ENCODE data around the gene SLC22A1.
"Not testable (repeated sequence)": the region's sequence is repeated elsewhere in the genome, so short reads cannot be mapped to it uniquely, and the experiment has no call there.

SLC22A1 gene

DNA sequence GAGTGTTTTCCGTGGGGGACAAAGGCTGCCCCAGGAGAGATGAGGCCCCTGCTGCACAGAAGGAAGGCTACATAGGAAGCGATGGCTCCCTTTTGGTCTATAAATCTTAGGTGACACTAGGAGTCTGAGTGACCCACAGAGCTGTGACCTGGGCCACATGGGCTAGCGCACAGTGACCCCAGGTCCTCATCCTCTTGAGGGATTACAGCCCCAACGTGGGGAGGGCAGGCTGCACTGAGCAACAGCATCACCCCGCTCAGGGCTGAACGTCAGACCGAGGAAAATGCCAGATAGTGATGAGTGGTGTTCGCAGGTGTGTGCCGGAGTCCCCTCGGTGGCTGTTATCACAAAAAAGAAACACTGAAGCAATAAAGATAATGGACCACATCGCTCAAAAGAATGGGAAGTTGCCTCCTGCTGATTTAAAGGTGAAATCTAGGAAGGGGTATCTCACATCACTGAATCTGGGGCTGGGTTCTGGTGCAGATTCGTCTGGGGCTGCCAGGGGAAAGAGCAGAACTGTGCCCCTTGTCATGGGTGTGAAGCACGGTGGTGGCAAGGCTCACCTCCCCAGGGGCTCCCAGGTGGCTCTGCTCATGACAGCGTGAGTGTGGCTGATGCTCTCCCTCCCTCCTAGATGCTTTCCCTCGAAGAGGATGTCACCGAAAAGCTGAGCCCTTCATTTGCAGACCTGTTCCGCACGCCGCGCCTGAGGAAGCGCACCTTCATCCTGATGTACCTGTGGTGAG is 14.5 kb downstream of the SLC22A1 start:
- in situ Hi-C loops (cut with MboI; ENCODE audit: low pct_unique_long_range_greater_than_20kb, low sequenced_read_pairs, unreplicated experiment), result no loop called here
- no peak for TF ChIP-seq CTCF (IDR thresholded peaks at IDR 0.05; ENCODE audit: extremely low read depth, insufficient read depth, missing control alignments)
- DNase-seq (ENCODE audit: low spot score), result peak; percentile 5

DNA sequence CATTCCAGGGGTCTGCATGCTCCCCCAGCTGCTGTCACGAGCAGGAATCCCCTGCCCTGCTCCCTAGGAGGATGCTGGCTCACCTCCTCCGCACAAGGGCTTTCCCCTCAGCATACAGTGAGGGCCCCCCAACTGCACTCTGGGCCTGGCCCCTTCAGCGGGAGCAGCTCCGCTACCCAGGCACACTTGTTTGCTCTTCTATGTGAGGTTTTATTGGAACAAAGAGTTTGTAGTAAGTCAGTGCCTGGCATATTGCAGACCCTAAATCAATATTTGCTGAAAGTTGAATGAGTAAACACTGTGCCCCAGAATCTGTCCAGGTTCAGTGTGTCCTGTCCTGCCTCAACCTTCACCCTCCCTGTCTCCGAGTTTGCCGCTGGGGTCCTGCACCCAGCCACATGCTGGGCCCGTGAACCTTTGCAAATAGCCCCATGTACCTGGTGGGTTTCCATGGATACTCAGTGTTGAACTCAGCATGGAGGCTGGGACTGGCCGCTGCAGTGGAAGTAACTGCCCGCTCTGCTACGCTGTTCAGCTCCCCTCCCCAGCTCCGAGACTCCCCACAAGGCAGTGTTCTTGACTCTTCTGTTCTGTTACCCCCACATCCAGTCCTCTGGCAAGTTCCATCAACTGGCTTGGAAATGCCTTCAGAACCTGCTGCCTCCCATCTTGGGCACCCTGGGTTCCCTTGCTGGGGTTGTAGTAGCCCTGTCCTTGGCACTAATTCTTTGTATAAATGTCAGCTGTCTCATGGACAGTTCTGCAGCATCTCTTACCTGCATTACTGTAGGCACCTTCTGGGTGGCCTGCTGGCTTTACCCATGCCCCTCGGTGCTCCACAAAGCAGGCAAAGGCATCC is 15.7 kb downstream of the SLC22A1 start:
- in situ Hi-C loops (cut with MboI; ENCODE audit: low pct_unique_long_range_greater_than_20kb, low sequenced_read_pairs, unreplicated experiment), result no loop called here

DNA sequence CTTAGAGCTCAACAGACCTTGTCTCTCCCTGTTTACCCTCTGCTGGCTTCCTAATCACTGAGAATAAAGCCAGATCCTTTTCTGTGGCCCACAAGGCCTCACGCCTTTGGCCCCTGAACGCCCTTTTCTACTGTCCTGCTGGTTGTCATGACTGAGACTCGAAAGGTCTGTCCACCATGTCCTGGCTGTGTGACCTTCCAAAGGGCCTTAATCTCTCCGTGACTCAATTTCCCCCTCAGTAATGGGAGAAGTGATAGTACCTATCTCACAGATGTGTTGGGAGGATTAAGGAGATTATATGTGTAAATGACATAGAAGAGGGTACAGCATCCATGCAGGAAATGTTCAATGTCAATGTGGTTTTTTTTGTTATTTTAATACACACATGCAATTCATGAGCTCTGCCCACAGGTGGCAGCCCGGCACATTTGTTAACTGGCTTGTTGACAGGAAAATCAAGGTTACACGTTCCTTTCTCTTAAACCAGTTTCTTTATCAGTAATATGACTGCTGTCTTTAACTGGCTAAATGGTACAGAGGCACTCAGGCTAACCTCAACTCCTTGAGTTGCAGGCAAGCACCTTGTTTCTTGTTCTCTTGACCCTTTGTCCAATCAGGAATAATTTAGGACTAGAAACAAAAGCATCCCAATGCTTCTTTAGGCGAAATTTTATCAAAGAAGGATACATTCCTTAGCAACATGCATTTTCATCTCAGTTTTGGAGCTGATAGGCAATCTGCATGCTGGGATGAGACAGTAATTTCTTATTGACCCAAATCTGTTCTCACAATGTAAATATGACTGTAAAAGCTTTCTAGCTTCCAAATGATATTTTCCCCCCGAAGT is 16.6 kb downstream of the SLC22A1 start:
- peak; percentile 75 for DNase-seq (ENCODE audit: low spot score)
- in situ Hi-C loops (cut with MboI; ENCODE audit: low pct_unique_long_range_greater_than_20kb, low sequenced_read_pairs, unreplicated experiment), result no loop called here

More for the DNA sequence above, 15.7 kb downstream of the SLC22A1 start:
- TF ChIP-seq CTCF (IDR thresholded peaks at IDR 0.05; ENCODE audit: extremely low read depth, insufficient read depth, missing control alignments), result no peak
- peak; percentile 11 for DNase-seq (ENCODE audit: low spot score)

DNA sequence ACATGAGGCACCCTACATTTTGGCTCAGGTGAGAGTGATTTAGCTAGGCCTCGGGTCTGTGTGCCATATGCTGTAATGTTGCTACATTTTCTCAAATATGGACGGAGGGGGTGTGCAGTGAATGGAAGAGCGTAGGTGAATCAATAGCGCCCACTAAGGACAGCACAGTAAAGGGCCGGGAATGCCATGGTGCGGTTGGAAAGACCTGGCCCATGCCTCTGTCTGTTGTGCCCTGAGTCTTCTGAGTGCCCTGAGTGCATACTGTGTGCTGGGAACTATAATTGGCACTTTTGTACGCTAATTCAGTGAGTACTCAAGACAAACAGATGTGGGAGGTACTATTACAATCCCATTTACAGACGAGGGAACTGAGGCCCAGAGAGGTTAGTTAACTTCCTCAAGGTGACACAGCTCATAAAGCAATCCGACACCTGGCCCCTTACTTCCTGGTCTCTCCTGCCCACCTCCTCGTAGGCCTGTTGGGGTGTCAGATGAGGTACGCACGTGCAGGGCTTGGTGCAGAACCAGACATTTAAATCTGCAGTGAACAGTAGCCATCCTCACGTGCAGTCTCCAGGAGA is 17.3 kb downstream of the SLC22A1 start:
- no peak for TF ChIP-seq CTCF (IDR thresholded peaks at IDR 0.05; ENCODE audit: extremely low read depth, insufficient read depth, missing control alignments)
- DNase-seq (ENCODE audit: low spot score), result no peak
- in situ Hi-C loops (cut with MboI; ENCODE audit: low pct_unique_long_range_greater_than_20kb, low sequenced_read_pairs, unreplicated experiment), result no loop called here

More for the DNA sequence above, 16.6 kb downstream of the SLC22A1 start:
- peak; percentile 74 for TF ChIP-seq CTCF (IDR thresholded peaks at IDR 0.05; ENCODE audit: extremely low read depth, insufficient read depth, missing control alignments)

GRCh38 chr6:160139420-160139851 is 17.8 kb downstream of the SLC22A1 start:
- in situ Hi-C loops (cut with MboI; ENCODE audit: low pct_unique_long_range_greater_than_20kb, low sequenced_read_pairs, unreplicated experiment), result no loop called here
- no peak for TF ChIP-seq CTCF (IDR thresholded peaks at IDR 0.05; ENCODE audit: extremely low read depth, insufficient read depth, missing control alignments)
- DNase-seq (ENCODE audit: low spot score), result no peak

DNA sequence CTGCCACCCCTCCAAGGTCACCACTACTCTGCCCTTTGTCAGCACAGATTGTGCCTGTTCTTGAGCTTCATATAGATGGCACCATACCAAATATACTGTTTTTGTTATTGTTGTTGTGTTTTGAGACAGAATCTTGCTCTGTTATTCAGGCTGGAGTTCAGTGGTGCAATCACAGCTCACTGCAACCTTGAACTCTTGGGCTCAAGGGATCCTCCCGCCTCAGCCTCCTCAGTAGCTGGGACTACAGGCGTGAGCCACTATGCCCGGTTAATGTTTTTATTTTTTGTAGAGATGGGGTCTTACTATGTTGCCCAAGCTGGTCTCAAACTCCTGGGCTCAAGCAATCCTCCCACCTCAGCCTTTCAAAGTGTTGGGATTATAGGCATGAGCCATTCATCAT is 18.9 kb downstream of the SLC22A1 start:
- in situ Hi-C loops (cut with MboI; ENCODE audit: low pct_unique_long_range_greater_than_20kb, low sequenced_read_pairs, unreplicated experiment), result loop anchor here (10.0 kb wide), 1 partner anchor 314 kb away; no protein-coding TSS in a partner anchor
- DNase-seq (ENCODE audit: low spot score), result not testable (repeated sequence)

Measured in GM13977 (cell line).